RCC 7860 (cell line): ENCODE results near the gene FXYD4.
A peak's percentile ranks its signal among the peaks of the same experiment; 100 is the strongest.
"Not testable (repeated sequence)": the region's sequence is repeated elsewhere in the genome, so short reads cannot be mapped to it uniquely, and the experiment has no call there.

Experiments used
- DNase-seq: peaks from one replicate; pipeline ENCODE4 v3.0.0-alpha.2; 2015; ENCODE audit warnings: low spot score
- FAIRE-seq: peaks from 2 replicates; lab custom pipeline; 2012; peaks lifted over from hg19 to GRCh38; lab: Jason Lieb, UNC

The FXYD4 gene

GRCh38 chr10:43374194-43374593, 2.8 kb downstream of the FXYD4 start:
- no peak for DNase-seq
- no peak for FAIRE-seq

- DNase-seq, result no peak
- FAIRE-seq, result no peak
These were observed 4.1 kb downstream of the FXYD4 start for GRCh38 chr10:43375401-43376020.

GRCh38 chr10:43376046-43376635, 4.7 kb downstream of the FXYD4 start:
- no peak for DNase-seq
- FAIRE-seq, result no peak

GRCh38 chr10:43376828-43377423, 5.5 kb downstream of the FXYD4 start:
- FAIRE-seq, result no peak

GRCh38 chr10:43377424-43377883, 6.0 kb downstream of the FXYD4 start:
- FAIRE-seq, result no peak
- DNase-seq, result no peak

More at GRCh38 chr10:43376828-43377423, 5.5 kb downstream of the FXYD4 start:
- DNase-seq, result no peak

- FAIRE-seq, result no peak
- no peak for DNase-seq
These were observed 9.3 kb downstream of the FXYD4 start for GRCh38 chr10:43380610-43381222.

- DNase-seq, result no peak
- FAIRE-seq, result peak; percentile 7
These were observed 12.0 kb downstream of the FXYD4 start for GRCh38 chr10:43383204-43383971.

- no peak for DNase-seq
- no peak for FAIRE-seq
These were observed 13.1 kb downstream of the FXYD4 start for GRCh38 chr10:43384252-43385221.

- FAIRE-seq (no peak), DNase-seq (no peak)
These were observed 14.1 kb downstream of the FXYD4 start for GRCh38 chr10:43385412-43386004.

GRCh38 chr10:43386549-43386948, 15.1 kb downstream of the FXYD4 start:
- DNase-seq (no peak), FAIRE-seq (no peak)

- DNase-seq (no peak), FAIRE-seq (no peak)
These were observed 15.7 kb downstream of the FXYD4 start for GRCh38 chr10:43386981-43387677.

GRCh38 chr10:43387678-43388032, 16.2 kb downstream of the FXYD4 start:
- DNase-seq, result no peak
- FAIRE-seq, result no peak

GRCh38 chr10:43389867-43390266, 18.4 kb downstream of the FXYD4 start:
- FAIRE-seq (no peak), DNase-seq (no peak)

- DNase-seq, result no peak
- no peak for FAIRE-seq
These were observed 18.9 kb downstream of the FXYD4 start for GRCh38 chr10:43390333-43390732.

GRCh38 chr10:43390759-43391158, 19.3 kb downstream of the FXYD4 start:
- no peak for FAIRE-seq
- DNase-seq, result peak; percentile 15

- FAIRE-seq (no peak), DNase-seq (no peak)
These were observed 20.1 kb downstream of the FXYD4 start for GRCh38 chr10:43391496-43391895.

GRCh38 chr10:43392748-43393147, 21.3 kb downstream of the FXYD4 start:
- no peak for FAIRE-seq
- no peak for DNase-seq

GRCh38 chr10:43393186-43393585, 21.8 kb downstream of the FXYD4 start:
- FAIRE-seq, DNase-seq: not testable (repeated sequence)
